ENCODE data around the gene CNTN5.
"Not testable (repeated sequence)": the region's sequence is repeated elsewhere in the genome, so short reads cannot be mapped to it uniquely, and the experiment has no call there.

The CNTN5 gene

GRCh38 chr11:99020352-99021225 lies at the start of gene CNTN5:
Gene CNTN5, plus strand, starts transcription at chr11:99020949.
- no peak for DNase-seq

- DNase-seq, result no peak
These were observed 41.5 kb upstream of the CNTN5 start for GRCh38 chr11:98979205-98979604.

GRCh38 chr11:99015634-99016454 lies 4.9 kb upstream of the CNTN5 start:
- DNase-seq, result peak; percentile 34

GRCh38 chr11:99019696-99020095 lies 1.1 kb upstream of the CNTN5 start:
- no peak for DNase-seq

GRCh38 chr11:99037057-99037456 lies 16.3 kb downstream of the CNTN5 start:
- no peak for DNase-seq

- no peak for DNase-seq
These were observed 42.6 kb downstream of the CNTN5 start for GRCh38 chr11:99063331-99063730.

- no peak for DNase-seq
These were observed 44.4 kb downstream of the CNTN5 start for GRCh38 chr11:99065121-99065520.

GRCh38 chr11:99066618-99067317 lies 46.0 kb downstream of the CNTN5 start:
- DNase-seq, result no peak

- DNase-seq, result no peak
These were observed 48.1 kb downstream of the CNTN5 start for GRCh38 chr11:99068832-99069231.

GRCh38 chr11:99069856-99070444 lies 49.2 kb downstream of the CNTN5 start:
- no peak for DNase-seq

- DNase-seq, result no peak
These were observed 58.8 kb downstream of the CNTN5 start for GRCh38 chr11:99079576-99079975.

GRCh38 chr11:99080154-99080553 lies 59.4 kb downstream of the CNTN5 start:
- no peak for DNase-seq

- DNase-seq, result no peak
These were observed 77.5 kb downstream of the CNTN5 start for GRCh38 chr11:99098258-99098657.

GRCh38 chr11:99098751-99099150 lies 78.0 kb downstream of the CNTN5 start:
- no peak for DNase-seq

- no peak for DNase-seq
These were observed 96.9 kb downstream of the CNTN5 start for GRCh38 chr11:99117603-99118002.

- DNase-seq, result not testable (repeated sequence)
These were observed 113.1 kb downstream of the CNTN5 start for GRCh38 chr11:99133862-99134261.

- no peak for DNase-seq
These were observed 114.8 kb downstream of the CNTN5 start for GRCh38 chr11:99135508-99135907.

- no peak for DNase-seq
These were observed 121.5 kb downstream of the CNTN5 start for GRCh38 chr11:99142237-99142636.

- no peak for DNase-seq
These were observed 127.6 kb downstream of the CNTN5 start for GRCh38 chr11:99148352-99148751.

- no peak for DNase-seq
These were observed 133.5 kb downstream of the CNTN5 start for GRCh38 chr11:99154277-99154676.

GRCh38 chr11:99160447-99160846 lies 139.7 kb downstream of the CNTN5 start:
- no peak for DNase-seq

GRCh38 chr11:99162819-99163218 lies 142.1 kb downstream of the CNTN5 start:
- no peak for DNase-seq

- no peak for DNase-seq
These were observed 149.8 kb downstream of the CNTN5 start for GRCh38 chr11:99170591-99170990.

All from CD4-positive, alpha-beta T cell treated with Interleukin-10 for 1 hour (primary cell).